Measurements from ENCODE around the gene MRFAP1L1. TPM values are rescaled to one million over a fixed set of nuclear protein-coding genes. Genes with fewer than 3 reads are reported as not detected.

The MRFAP1L1 gene
- total and polyA plus RNA-seq, 9 of the 15 experiments (the other 6 are each of a cell fraction or from before 2014, with no cell fraction given), result 37.6 to 111 (median 83.8) TPM

- TF ChIP-seq NFYB (IDR thresholded peaks at IDR 0.05; ENCODE audit: extremely low read depth, insufficient read length), result no peak
- 0 out of 2 replicates have a peak, but pooled peaks have one; percentile 31 for TF ChIP-seq FOXK1 (CRISPR knock-in tag; IDR thresholded peaks at IDR 0.05; ENCODE audit: borderline replicate concordance)
- TF ChIP-seq ZNF76 (CRISPR knock-in tag; IDR thresholded peaks at IDR 0.05; ENCODE audit: borderline replicate concordance), result no peak
- TF ChIP-seq MED1 (CRISPR knock-in tag; IDR thresholded peaks at IDR 0.05; ENCODE audit: borderline replicate concordance), result no peak
- no peak for TF ChIP-seq HDAC2 (IDR thresholded peaks at IDR 0.05)
- TF ChIP-seq GTF2F1 (IDR thresholded peaks at IDR 0.05; ENCODE audit: low read depth, low read length), result no peak
- no peak for TF ChIP-seq ATF1 (CRISPR knock-in tag; IDR thresholded peaks at IDR 0.05)
- peak; percentile 69 for TF ChIP-seq ATF1 (tag; IDR thresholded peaks at IDR 0.05)
- TF ChIP-seq MTA1 (IDR thresholded peaks at IDR 0.05; ENCODE audit: borderline replicate concordance), result no peak
- TF ChIP-seq, protein P1, sequence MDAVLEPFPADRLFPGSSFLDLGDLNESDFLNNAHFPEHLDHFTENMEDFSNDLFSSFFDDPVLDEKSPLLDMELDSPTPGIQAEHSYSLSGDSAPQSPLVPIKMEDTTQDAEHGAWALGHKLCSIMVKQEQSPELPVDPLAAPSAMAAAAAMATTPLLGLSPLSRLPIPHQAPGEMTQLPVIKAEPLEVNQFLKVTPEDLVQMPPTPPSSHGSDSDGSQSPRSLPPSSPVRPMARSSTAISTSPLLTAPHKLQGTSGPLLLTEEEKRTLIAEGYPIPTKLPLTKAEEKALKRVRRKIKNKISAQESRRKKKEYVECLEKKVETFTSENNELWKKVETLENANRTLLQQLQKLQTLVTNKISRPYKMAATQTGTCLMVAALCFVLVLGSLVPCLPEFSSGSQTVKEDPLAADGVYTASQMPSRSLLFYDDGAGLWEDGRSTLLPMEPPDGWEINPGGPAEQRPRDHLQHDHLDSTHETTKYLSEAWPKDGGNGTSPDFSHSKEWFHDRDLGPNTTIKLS (IDR thresholded peaks at IDR 0.05; ENCODE audit: borderline replicate concordance, low read depth), result peak; percentile 48; the same call in 1 of the 2 replicates
- no peak for TF ChIP-seq CBX1 (IDR thresholded peaks at IDR 0.05; ENCODE audit: low read depth)
- peak; percentile 98 for TF ChIP-seq E4F1 (CRISPR knock-in tag; IDR thresholded peaks at IDR 0.05; ENCODE audit: borderline replicate concordance)
- no peak for TF ChIP-seq FOXO4 (CRISPR knock-in tag; IDR thresholded peaks at IDR 0.05)
- TF ChIP-seq ZNF224 (CRISPR knock-in tag; IDR thresholded peaks at IDR 0.05), result no peak
- TF ChIP-seq FOXA3 (CRISPR knock-in tag; conservative IDR thresholded peaks at IDR 0.05 in 1 of 2, IDR thresholded peaks at IDR 0.05 in 1 of 2), result no peak
- no peak for TF ChIP-seq CEBPG (CRISPR knock-in tag; IDR thresholded peaks at IDR 0.05)
- no peak for TF ChIP-seq CEBPG (tag; conservative IDR thresholded peaks at IDR 0.05 in 1 of 2, IDR thresholded peaks at IDR 0.05 in 1 of 2)
- TF ChIP-seq, protein P2, sequence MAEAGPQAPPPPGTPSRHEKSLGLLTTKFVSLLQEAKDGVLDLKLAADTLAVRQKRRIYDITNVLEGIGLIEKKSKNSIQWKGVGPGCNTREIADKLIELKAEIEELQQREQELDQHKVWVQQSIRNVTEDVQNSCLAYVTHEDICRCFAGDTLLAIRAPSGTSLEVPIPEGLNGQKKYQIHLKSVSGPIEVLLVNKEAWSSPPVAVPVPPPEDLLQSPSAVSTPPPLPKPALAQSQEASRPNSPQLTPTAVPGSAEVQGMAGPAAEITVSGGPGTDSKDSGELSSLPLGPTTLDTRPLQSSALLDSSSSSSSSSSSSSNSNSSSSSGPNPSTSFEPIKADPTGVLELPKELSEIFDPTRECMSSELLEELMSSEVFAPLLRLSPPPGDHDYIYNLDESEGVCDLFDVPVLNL (CRISPR knock-in tag; IDR thresholded peaks at IDR 0.05; ENCODE audit: low read depth), result no peak
- no peak for TF ChIP-seq ZNF717 (CRISPR knock-in tag; IDR thresholded peaks at IDR 0.05)
- no peak for TF ChIP-seq ZNF354B (CRISPR knock-in tag; IDR thresholded peaks at IDR 0.05)
- no peak for TF ChIP-seq ZFP36 (IDR thresholded peaks at IDR 0.05; ENCODE audit: low read depth, low read length, partially characterized antibody)
- TF ChIP-seq MTA2 (IDR thresholded peaks at IDR 0.05; ENCODE audit: low read depth), result no peak
- TF ChIP-seq ZNF12 (CRISPR knock-in tag; IDR thresholded peaks at IDR 0.05), result no peak
Observed at GRCh38 chr4:6709230-6710114, at the start of gene MRFAP1L1 (continued).
